Measurements from ENCODE around the gene XPO5. TPM values are rescaled to one million over a fixed set of nuclear protein-coding genes. Genes with fewer than 3 reads are reported as not detected.

Gene XPO5
- total and polyA plus RNA-seq, 9 of the 15 experiments (the other 6 are each of a cell fraction or from before 2014, with no cell fraction given), result 36.0 to 170 (median 99.1) TPM

DNA sequence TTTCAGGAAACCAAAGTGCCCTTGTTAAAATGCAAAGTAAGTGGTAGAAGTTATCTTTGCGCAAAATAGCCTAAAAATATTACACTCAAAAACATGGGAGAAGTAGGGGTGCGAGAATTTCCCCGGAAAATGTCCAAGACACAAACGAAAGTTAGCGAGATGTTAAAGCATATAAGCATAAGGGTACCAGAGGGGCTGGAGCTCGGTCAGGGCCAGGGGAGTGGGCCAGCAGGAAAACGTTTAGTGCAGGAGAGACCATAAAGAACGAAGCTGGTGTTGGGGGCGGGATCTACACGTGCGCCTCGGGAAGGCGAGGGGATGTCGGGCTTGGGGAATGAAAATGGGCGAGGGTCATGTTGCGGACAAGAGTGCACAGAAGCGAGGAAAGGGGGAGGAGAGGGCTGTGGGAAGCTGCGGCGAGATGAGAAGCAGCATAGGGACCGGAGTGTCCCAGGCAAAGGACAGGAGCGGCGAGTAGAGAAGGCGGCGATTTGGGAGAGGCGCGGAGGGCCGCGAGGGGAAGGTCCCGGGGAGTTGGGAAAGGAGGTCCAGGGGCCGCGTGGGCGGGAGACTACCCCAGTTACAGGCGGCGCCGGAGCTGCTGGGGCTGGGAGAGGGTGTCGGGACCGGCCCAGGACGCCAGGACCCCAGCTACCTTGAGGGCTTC is 600 bp downstream of the XPO5 start (continued):
- TF ChIP-seq, protein P1, sequence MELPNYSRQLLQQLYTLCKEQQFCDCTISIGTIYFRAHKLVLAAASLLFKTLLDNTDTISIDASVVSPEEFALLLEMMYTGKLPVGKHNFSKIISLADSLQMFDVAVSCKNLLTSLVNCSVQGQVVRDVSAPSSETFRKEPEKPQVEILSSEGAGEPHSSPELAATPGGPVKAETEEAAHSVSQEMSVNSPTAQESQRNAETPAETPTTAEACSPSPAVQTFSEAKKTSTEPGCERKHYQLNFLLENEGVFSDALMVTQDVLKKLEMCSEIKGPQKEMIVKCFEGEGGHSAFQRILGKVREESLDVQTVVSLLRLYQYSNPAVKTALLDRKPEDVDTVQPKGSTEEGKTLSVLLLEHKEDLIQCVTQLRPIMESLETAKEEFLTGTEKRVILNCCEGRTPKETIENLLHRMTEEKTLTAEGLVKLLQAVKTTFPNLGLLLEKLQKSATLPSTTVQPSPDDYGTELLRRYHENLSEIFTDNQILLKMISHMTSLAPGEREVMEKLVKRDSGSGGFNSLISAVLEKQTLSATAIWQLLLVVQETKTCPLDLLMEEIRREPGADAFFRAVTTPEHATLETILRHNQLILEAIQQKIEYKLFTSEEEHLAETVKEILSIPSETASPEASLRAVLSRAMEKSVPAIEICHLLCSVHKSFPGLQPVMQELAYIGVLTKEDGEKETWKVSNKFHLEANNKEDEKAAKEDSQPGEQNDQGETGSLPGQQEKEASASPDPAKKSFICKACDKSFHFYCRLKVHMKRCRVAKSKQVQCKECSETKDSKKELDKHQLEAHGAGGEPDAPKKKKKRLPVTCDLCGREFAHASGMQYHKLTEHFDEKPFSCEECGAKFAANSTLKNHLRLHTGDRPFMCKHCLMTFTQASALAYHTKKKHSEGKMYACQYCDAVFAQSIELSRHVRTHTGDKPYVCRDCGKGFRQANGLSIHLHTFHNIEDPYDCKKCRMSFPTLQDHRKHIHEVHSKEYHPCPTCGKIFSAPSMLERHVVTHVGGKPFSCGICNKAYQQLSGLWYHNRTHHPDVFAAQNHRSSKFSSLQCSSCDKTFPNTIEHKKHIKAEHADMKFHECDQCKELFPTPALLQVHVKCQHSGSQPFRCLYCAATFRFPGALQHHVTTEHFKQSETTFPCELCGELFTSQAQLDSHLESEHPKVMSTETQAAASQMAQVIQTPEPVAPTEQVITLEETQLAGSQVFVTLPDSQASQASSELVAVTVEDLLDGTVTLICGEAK (IDR thresholded peaks at IDR 0.05), result 0 out of 2 replicates have a peak, but pooled peaks have one; percentile 27
- TF ChIP-seq, protein P1 (CRISPR knock-in tag; IDR thresholded peaks at IDR 0.05), result no peak
- TF ChIP-seq, protein P2, sequence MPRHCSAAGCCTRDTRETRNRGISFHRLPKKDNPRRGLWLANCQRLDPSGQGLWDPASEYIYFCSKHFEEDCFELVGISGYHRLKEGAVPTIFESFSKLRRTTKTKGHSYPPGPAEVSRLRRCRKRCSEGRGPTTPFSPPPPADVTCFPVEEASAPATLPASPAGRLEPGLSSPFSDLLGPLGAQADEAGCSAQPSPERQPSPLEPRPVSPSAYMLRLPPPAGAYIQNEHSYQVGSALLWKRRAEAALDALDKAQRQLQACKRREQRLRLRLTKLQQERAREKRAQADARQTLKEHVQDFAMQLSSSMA (CRISPR knock-in tag; IDR thresholded peaks at IDR 0.05), result no peak
- TF ChIP-seq TOE1 (IDR thresholded peaks at IDR 0.05; ENCODE audit: borderline replicate concordance), result 0 out of 2 replicates have a peak, but pooled peaks have one; percentile 73
- TF ChIP-seq TOE1 (CRISPR knock-in tag; IDR thresholded peaks at IDR 0.05; ENCODE audit: borderline replicate concordance, low read depth), result peak; percentile 84; the same call in 1 of the 2 replicates
- TF ChIP-seq FOXK1 (CRISPR knock-in tag; IDR thresholded peaks at IDR 0.05; ENCODE audit: borderline replicate concordance), result peak; percentile 93
- no peak for TF ChIP-seq SP2 (IDR thresholded peaks at IDR 0.05; ENCODE audit: extremely low read depth, low read depth, low read length, poor library complexity, severe bottlenecking)
- no peak for TF ChIP-seq IRF2 (CRISPR knock-in tag; IDR thresholded peaks at IDR 0.05)
- TF ChIP-seq CC2D1A (IDR thresholded peaks at IDR 0.05), result peak; percentile 75; the same call in 1 of the 2 replicates
- peak; percentile 51; the same call in 1 of the 2 replicates for TF ChIP-seq PHB2 (IDR thresholded peaks at IDR 0.05; ENCODE audit: low read depth)
- TF ChIP-seq ZNF174 (CRISPR knock-in tag; IDR thresholded peaks at IDR 0.05), result no peak
- TF ChIP-seq, protein P3, sequence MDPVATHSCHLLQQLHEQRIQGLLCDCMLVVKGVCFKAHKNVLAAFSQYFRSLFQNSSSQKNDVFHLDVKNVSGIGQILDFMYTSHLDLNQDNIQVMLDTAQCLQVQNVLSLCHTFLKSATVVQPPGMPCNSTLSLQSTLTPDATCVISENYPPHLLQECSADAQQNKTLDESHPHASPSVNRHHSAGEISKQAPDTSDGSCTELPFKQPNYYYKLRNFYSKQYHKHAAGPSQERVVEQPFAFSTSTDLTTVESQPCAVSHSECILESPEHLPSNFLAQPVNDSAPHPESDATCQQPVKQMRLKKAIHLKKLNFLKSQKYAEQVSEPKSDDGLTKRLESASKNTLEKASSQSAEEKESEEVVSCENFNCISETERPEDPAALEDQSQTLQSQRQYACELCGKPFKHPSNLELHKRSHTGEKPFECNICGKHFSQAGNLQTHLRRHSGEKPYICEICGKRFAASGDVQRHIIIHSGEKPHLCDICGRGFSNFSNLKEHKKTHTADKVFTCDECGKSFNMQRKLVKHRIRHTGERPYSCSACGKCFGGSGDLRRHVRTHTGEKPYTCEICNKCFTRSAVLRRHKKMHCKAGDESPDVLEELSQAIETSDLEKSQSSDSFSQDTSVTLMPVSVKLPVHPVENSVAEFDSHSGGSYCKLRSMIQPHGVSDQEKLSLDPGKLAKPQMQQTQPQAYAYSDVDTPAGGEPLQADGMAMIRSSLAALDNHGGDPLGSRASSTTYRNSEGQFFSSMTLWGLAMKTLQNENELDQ (CRISPR knock-in tag; IDR thresholded peaks at IDR 0.05; ENCODE audit: borderline replicate concordance), result no peak
- 0 out of 4 replicates have a peak, but pooled peaks of 1 of the 2 experiments have one; percentile 3 for TF ChIP-seq RAD21 (CRISPR knock-in tag; conservative IDR thresholded peaks at IDR 0.05 in 1 of 2, IDR thresholded peaks at IDR 0.05 in 1 of 2)
- TF ChIP-seq TRIM24 (IDR thresholded peaks at IDR 0.05), result peak; percentile 41 to 52; a peak in 3 of 4 replicates
- TF ChIP-seq ZNF224 (CRISPR knock-in tag; IDR thresholded peaks at IDR 0.05), result peak; percentile 59; the same call in 1 of the 2 replicates
- no peak for TF ChIP-seq PPARD (CRISPR knock-in tag; IDR thresholded peaks at IDR 0.05)
